ENCODE measurements around the gene SPSB1. TPM values are rescaled to one million over a fixed set of nuclear protein-coding genes. Genes with fewer than 3 reads are reported as not detected.

The SPSB1 gene
- total RNA-seq, 4 donors from 2014 or later = 18.9 to 64.9 (median 41.8) TPM

GRCh38 chr1:9417695-9418094 lies 125.0 kb downstream of the SPSB1 start:
- Histone ChIP-seq H3K27ac (no peak overlapping the region), H3K9me3 (no peaks in the 10 kb centered on the region), H3K4me3 (no peak overlapping the region), H3K4me1 (peaks cover 0 to 26% (median 17%) of the 10 kb centered on the region in 4 donors), H3K36me3 (peaks cover 0 to 4% (median 0%) of the 10 kb centered on the region in 3 donors), H3K27me3 (no peaks in the 10 kb centered on the region)
- TF ChIP-seq EP300 (IDR thresholded peaks at IDR 0.05) = no peak
- no peak for TF ChIP-seq POLR2A (IDR thresholded peaks at IDR 0.05)
- no peak for TF ChIP-seq CTCF (IDR thresholded peaks at IDR 0.05)
- WGBS, 2 donors = 86 to 91% methylated on average over 9 of the region's 9 CpGs
- no peak for DNase-seq (ENCODE audit: low spot score in 2 of 2)

- DNase-seq (ENCODE audit: low spot score in 2 of 2) = no peak
- H3K9me3 ChIP-seq = no peaks in the 10 kb centered on the region
- no peaks in the 10 kb centered on the region for H3K27me3 ChIP-seq
- no peak overlapping the region for H3K4me3 ChIP-seq
- TF ChIP-seq CTCF (IDR thresholded peaks at IDR 0.05) (no peak), POLR2A (IDR thresholded peaks at IDR 0.05) (no peak), EP300 (IDR thresholded peaks at IDR 0.05) (no peak)
- H3K36me3 ChIP-seq = peaks cover 0 to 9% (median 0%) of the 10 kb centered on the region in 3 donors
- peaks cover 0 to 15% (median 6%) of the 10 kb centered on the region in 4 donors for H3K4me1 ChIP-seq
- 91 to 95% methylated on average over 6 to 7 of the region's 7 CpGs for WGBS, 2 donors
- H3K27ac ChIP-seq = no peak overlapping the region
These were observed 126.2 kb downstream of the SPSB1 start for GRCh38 chr1:9418851-9419250.

Other genes with a start within 250 kb of the SPSB1 start
- 10 to 100 TPM in 1 of 4 donors, 1 to 10 TPM in 3; 1.9 to 15.7 (median 5.2) TPM for gene SLC2A5, start 223.3 kb upstream of the SPSB1 start, total RNA-seq
- 10 to 100 TPM in 1 of 4 donors, 1 to 10 TPM in 3; 2.8 to 10.5 (median 6.2) TPM for gene GPR157, start 163.8 kb upstream of the SPSB1 start, total RNA-seq
- 10 to 100 TPM; 53.1 to 88.6 (median 72.7) TPM for gene H6PD, start 58.1 kb upstream of the SPSB1 start, total RNA-seq
- gene SLC25A33, start 246.6 kb downstream of the SPSB1 start, total RNA-seq = 10 to 100 TPM in 1 of 4 donors, 1 to 10 TPM in 3; 5.4 to 10.2 (median 6.8) TPM